Renal cortex interstitium (tissue), 11 donors: ENCODE results near the gene RABEP2. TPM values are rescaled to one million over a fixed set of nuclear protein-coding genes. Genes with fewer than 3 reads are reported as not detected.
"Not testable (repeated sequence)": the region's sequence is repeated elsewhere in the genome, so short reads cannot be mapped to it uniquely, and the experiment has no call there.

Source experiments
- DNase-seq, 11 donors: peaks; one replicate each; pipeline ENCODE4 v3.0.0-alpha.2; 2013; ENCODE audit warnings: low read depth in 9 of 11, low spot score in 4 of 11; ENCODE audit errors: extremely low read depth in 1 of 11
- polyA plus RNA-seq, 3 donors: library from polyadenylated mRNA; unstranded; fragments of 120-200 nt; gene quantifications; one replicate each; pipeline ENCODE4 v1.2.1, GENCODE V29; 2013; ENCODE audit not compliant: insufficient read length in 3 of 3

Gene RABEP2
- polyA plus RNA-seq, 3 donors = 17.5 to 30.7 (median 26.0) TPM

DNA sequence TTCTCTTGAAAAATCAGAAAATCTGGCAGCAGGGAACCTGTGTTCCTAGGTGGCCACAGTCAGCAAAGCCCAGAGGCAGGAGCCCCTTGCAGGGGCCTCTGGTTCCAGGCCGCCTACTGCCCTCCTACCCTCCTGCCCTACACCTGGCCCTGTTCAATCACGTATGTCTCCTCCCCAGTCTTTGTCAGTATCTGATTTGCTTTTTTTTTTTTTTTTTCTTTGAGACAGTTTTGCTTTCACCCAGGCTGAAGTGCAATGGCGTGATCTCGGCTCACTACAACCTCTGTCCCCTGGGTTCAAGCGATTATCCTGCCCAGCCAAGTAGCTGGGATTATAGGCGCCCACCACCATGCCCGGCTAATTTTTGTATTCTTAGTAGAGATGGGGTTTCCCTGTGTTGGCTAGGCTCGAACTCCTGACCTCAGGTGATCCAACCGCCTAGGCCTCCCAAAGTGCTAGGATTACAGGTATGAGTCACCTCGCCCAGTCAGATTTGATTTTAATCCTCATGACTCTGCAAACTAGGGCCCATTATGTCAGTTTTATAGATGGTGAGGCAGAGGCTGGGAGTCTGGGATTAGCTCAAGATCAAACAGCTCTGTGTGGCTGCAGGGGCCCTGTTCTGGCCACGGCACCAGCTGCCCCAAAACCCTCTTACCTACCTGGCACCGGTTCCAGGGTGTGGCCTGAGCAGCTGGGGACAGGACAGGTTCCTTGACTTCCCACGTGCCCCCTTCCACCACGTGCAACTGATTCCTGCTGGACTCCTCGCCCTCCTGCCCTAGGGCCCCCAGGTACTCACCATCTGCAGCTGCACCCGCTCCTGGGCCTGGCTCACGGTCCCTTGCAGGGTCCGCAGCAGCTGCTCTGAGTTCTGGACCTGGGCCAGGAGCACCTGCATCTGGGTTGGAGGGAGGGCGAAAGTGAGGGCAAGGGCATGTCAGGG lies 14.7 kb downstream of the RABEP2 start:
- DNase-seq = no peak

GRCh38 chr16:28905800-28906372 lies 19.2 kb downstream of the RABEP2 start:
- no peak for DNase-seq

DNA sequence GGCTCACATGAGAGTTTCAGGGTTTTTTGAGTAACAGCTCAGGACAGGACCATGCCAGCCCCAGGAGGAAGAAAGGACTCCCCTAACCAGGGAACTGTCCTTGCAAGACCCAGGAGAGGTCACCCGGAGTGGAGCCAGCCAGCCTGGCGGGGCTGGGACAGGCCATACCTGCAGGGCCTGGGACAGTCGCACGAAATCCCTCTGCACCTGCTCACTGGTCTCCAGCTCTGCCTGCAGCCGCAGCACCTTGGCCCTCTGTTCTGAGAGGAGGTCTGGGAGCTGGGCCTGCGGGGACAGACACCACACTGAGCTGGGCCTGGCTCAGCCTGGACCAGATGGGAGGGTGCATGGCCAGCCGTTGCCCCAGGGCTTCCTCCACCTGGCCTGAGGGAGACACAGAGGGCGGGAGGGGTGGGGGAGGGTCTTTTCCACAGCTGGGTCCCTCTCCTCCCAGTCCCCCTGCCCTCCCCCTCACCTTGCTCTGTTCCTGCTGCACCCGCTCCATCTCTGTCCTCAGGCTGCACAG lies 19.7 kb downstream of the RABEP2 start:
- no peak for DNase-seq

- DNase-seq = no peak
Measured at GRCh38 chr16:28904828-28905227, 20.2 kb downstream of the RABEP2 start.

GRCh38 chr16:28904363-28904762 lies 20.7 kb downstream of the RABEP2 start:
- DNase-seq = no peak

GRCh38 chr16:28903344-28904042 lies 21.5 kb downstream of the RABEP2 start:
- DNase-seq = no peak

DNA sequence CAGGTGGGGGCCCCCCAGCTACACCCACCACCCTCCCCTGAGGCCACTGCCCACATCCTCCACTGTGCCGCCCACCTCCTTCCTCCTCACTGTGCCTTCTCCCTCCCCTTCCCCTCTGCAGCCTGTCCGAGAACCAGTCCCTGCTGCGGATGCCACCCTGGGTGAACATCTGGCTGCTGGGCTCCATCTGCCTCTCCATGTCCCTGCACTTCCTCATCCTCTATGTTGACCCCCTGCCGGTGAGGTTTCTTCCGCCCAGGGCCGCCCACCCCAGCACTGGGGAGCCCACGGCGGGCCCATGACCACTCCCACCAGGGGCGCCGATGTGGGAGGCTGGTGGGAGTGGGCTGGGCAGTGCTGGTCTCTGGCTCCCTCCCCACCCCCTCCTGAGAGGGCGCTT lies 22.1 kb downstream of the RABEP2 start:
- no peak for DNase-seq

- no peak for DNase-seq
Measured at GRCh38 chr16:28901862-28902261, 23.2 kb downstream of the RABEP2 start.

- DNase-seq = no peak
Measured at GRCh38 chr16:28900601-28901000, 24.4 kb downstream of the RABEP2 start.

GRCh38 chr16:28899882-28900590 lies 25.0 kb downstream of the RABEP2 start:
- DNase-seq = no peak

DNA sequence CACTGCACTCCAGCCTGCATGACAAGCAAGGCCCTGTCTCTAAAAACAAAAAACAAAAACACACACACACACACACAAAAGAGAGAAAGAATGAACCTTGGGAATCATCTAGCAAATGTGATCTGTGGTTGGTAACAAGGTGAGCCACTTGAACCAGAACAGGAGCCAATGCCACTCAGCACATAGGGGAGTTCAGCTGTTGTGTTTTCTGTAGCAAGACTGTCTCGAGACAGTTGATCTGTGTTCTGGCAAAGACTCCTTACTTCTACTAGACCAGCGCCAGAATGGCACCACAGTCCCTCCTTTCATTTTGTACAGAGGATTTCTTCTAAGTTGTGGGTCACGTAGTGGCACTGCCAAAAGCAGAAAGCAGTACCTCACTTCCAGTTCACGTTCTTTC lies 26.1 kb downstream of the RABEP2 start:
- DNase-seq = no peak

DNA sequence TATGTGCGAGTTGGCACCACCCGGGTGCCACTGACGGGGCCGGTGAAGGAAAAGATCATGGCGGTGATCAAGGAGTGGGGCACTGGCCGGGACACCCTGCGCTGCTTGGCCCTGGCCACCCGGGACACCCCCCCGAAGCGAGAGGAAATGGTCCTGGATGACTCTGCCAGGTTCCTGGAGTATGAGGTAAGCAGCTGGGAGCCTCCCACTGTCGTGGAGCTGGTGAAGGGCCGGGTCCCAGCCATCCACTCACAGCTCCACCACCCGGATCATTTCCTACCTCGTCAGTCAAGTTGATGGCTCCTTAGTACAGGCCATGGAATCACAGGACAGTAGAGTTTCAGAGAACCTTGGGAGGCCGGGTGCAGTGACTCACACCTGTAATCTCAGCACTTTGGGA lies 26.8 kb downstream of the RABEP2 start:
- DNase-seq = no peak

DNA sequence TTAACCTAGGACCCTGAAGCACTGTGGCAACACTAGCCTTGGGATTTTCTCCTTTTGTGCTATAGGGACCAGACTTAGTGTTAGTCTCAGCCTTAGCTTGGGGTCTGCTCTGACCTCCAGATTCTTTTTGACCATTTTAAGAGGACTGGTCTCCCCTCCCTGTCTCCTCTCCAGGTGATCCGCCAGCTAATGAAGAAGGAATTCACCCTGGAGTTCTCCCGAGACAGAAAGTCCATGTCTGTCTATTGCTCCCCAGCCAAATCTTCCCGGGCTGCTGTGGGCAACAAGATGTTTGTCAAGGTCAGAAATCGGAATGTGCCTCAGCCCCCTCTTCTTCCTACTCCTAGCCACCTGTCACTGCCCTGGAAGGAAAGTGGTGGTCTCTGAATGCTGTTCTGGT lies 27.2 kb downstream of the RABEP2 start:
- DNase-seq = no peak

DNA sequence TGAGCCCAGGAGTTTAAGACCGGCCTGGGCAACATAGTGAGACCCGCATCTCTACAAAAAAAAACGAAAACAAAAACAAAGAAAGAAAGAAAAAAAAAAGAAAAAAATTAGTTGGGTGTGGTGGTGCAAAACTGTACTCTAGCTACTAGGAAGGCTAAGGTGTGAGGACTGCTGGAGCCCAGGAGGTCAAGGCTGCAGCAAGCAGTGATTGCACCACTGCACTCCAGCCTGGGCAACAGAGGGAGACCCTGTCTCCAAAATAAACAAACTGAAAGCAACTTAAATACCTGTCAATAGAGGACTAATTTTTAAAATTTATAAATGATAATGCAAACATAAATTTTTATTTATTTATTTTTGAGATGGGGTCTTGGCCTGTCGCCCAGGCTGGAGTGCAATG lies 29.4 kb downstream of the RABEP2 start:
- no peak for DNase-seq

DNA sequence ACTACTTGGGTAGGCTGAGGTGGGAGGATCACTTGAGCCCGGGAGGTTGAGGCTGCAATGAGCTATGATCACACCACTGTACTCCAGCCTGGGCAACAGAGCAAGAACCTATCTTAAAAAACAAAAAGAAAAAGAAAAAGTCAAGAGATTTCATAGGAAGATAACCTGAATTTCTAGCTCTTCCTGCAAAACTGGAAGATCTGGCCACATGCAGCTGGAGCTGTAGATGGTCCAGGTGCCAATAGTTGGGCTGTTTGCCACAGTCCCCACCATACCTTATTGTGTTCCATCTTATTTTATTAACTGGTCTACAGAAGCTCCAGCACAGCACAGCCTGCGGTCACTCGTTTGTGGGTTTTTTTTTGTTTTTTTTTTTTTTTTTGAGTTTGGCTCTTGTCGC lies 31.7 kb downstream of the RABEP2 start:
- no peak for DNase-seq

GRCh38 chr16:28891964-28892890 lies 32.8 kb downstream of the RABEP2 start:
- no peak for DNase-seq

GRCh38 chr16:28890355-28890754 lies 34.7 kb downstream of the RABEP2 start:
- not testable (repeated sequence) for DNase-seq

- DNase-seq = no peak
Measured at GRCh38 chr16:28886945-28887344, 38.1 kb downstream of the RABEP2 start.
